Measurements from ENCODE around the gene NUDT3.

The NUDT3 gene

GRCh38 chr6:34340906-34341480, 51.5 kb downstream of the NUDT3 start:
- no peak for TF ChIP-seq TCF12 (IDR thresholded peaks at IDR 0.05; ENCODE audit: low read depth)
- no peak for TF ChIP-seq EP300 (IDR thresholded peaks at IDR 0.05; ENCODE audit: borderline replicate concordance)
- TF ChIP-seq, protein P1, sequence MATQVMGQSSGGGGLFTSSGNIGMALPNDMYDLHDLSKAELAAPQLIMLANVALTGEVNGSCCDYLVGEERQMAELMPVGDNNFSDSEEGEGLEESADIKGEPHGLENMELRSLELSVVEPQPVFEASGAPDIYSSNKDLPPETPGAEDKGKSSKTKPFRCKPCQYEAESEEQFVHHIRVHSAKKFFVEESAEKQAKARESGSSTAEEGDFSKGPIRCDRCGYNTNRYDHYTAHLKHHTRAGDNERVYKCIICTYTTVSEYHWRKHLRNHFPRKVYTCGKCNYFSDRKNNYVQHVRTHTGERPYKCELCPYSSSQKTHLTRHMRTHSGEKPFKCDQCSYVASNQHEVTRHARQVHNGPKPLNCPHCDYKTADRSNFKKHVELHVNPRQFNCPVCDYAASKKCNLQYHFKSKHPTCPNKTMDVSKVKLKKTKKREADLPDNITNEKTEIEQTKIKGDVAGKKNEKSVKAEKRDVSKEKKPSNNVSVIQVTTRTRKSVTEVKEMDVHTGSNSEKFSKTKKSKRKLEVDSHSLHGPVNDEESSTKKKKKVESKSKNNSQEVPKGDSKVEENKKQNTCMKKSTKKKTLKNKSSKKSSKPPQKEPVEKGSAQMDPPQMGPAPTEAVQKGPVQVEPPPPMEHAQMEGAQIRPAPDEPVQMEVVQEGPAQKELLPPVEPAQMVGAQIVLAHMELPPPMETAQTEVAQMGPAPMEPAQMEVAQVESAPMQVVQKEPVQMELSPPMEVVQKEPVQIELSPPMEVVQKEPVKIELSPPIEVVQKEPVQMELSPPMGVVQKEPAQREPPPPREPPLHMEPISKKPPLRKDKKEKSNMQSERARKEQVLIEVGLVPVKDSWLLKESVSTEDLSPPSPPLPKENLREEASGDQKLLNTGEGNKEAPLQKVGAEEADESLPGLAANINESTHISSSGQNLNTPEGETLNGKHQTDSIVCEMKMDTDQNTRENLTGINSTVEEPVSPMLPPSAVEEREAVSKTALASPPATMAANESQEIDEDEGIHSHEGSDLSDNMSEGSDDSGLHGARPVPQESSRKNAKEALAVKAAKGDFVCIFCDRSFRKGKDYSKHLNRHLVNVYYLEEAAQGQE (IDR thresholded peaks at IDR 0.05; ENCODE audit: low read depth): no peak

- TF ChIP-seq NFIC (IDR thresholded peaks at IDR 0.05) (no peak), ZBTB7A (IDR thresholded peaks at IDR 0.05; ENCODE audit: low read depth) (no peak), EP300 (IDR thresholded peaks at IDR 0.05; ENCODE audit: borderline replicate concordance) (no peak), TEAD4 (IDR thresholded peaks at IDR 0.05) (no peak), YY1 (IDR thresholded peaks at IDR 0.05; ENCODE audit: low read depth) (no peak), CEBPB (IDR thresholded peaks at IDR 0.05) (no peak), CREB1 (IDR thresholded peaks at IDR 0.05; ENCODE audit: low read depth) (no peak), EGR1 (IDR thresholded peaks at IDR 0.05) (no peak), RAD21 (IDR thresholded peaks at IDR 0.05; ENCODE audit: low read depth) (no peak), TCF12 (IDR thresholded peaks at IDR 0.05; ENCODE audit: low read depth) (no peak), TAF1 (IDR thresholded peaks at IDR 0.05; ENCODE audit: low read depth) (no peak), FOXM1 (IDR thresholded peaks at IDR 0.05; ENCODE audit: borderline replicate concordance, low read depth) (no peak), MAX (IDR thresholded peaks at IDR 0.05) (no peak)
- TF ChIP-seq, protein P2, sequence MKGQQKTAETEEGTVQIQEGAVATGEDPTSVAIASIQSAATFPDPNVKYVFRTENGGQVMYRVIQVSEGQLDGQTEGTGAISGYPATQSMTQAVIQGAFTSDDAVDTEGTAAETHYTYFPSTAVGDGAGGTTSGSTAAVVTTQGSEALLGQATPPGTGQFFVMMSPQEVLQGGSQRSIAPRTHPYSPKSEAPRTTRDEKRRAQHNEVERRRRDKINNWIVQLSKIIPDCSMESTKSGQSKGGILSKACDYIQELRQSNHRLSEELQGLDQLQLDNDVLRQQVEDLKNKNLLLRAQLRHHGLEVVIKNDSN (IDR thresholded peaks at IDR 0.05): no peak
- TF ChIP-seq, protein P1 (IDR thresholded peaks at IDR 0.05; ENCODE audit: low read depth): no peak
Observed at GRCh38 chr6:34340394-34340793, 52.1 kb downstream of the NUDT3 start.

DNA sequence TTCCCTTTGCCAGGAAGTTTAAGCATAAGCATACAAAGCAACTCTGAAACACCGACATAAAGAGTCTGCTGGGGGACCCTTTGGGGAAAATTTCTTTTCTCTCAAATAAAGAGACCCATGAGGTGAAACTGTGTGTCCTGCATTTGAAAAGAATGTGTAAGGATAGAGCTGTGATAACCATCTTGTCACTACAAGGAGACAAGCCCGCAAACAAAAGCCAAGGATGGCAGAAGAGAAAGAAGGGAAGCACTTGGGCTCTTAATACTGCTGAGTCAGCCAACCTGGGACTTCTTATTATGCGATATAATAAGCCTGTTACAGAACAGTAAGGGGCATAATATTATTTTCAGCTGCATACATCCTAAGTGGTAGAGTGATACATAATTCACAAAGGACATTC, 52.5 kb downstream of the NUDT3 start:
- TF ChIP-seq MAX (IDR thresholded peaks at IDR 0.05) (no peak), EP300 (IDR thresholded peaks at IDR 0.05; ENCODE audit: borderline replicate concordance) (no peak), RAD21 (IDR thresholded peaks at IDR 0.05; ENCODE audit: low read depth) (no peak), EGR1 (IDR thresholded peaks at IDR 0.05) (no peak), TEAD4 (IDR thresholded peaks at IDR 0.05) (no peak), YY1 (IDR thresholded peaks at IDR 0.05; ENCODE audit: low read depth) (no peak), CREB1 (IDR thresholded peaks at IDR 0.05; ENCODE audit: low read depth) (no peak), TAF1 (IDR thresholded peaks at IDR 0.05; ENCODE audit: low read depth) (no peak), NFIC (IDR thresholded peaks at IDR 0.05) (no peak), TCF12 (IDR thresholded peaks at IDR 0.05; ENCODE audit: low read depth) (no peak), FOXM1 (IDR thresholded peaks at IDR 0.05; ENCODE audit: borderline replicate concordance, low read depth) (no peak), CEBPB (IDR thresholded peaks at IDR 0.05) (no peak)
- TF ChIP-seq, protein P1 (IDR thresholded peaks at IDR 0.05; ENCODE audit: low read depth): no peak
- TF ChIP-seq, protein P2 (IDR thresholded peaks at IDR 0.05): no peak

- no peak for TF ChIP-seq TEAD4 (IDR thresholded peaks at IDR 0.05)
- TF ChIP-seq RAD21 (IDR thresholded peaks at IDR 0.05; ENCODE audit: low read depth): no peak
- TF ChIP-seq, protein P2 (IDR thresholded peaks at IDR 0.05): no peak
- no peak for TF ChIP-seq EGR1 (IDR thresholded peaks at IDR 0.05)
- no peak for TF ChIP-seq MAX (IDR thresholded peaks at IDR 0.05)
- TF ChIP-seq EP300 (IDR thresholded peaks at IDR 0.05; ENCODE audit: borderline replicate concordance): no peak
- no peak for TF ChIP-seq TAF1 (IDR thresholded peaks at IDR 0.05; ENCODE audit: low read depth)
- no peak for TF ChIP-seq CEBPB (IDR thresholded peaks at IDR 0.05)
- TF ChIP-seq, protein P1 (IDR thresholded peaks at IDR 0.05; ENCODE audit: low read depth): no peak
- no peak for TF ChIP-seq CREB1 (IDR thresholded peaks at IDR 0.05; ENCODE audit: low read depth)
- TF ChIP-seq TCF12 (IDR thresholded peaks at IDR 0.05; ENCODE audit: low read depth): no peak
- no peak for TF ChIP-seq FOXM1 (IDR thresholded peaks at IDR 0.05; ENCODE audit: borderline replicate concordance, low read depth)
- TF ChIP-seq ZBTB7A (IDR thresholded peaks at IDR 0.05; ENCODE audit: low read depth): no peak
Observed at GRCh38 chr6:34339432-34339831, 53.0 kb downstream of the NUDT3 start.
